ENCODE measurements around the gene GFOD2. TPM values are rescaled to one million over a fixed set of nuclear protein-coding genes. Genes with fewer than 3 reads are reported as not detected.

GFOD2 gene
- total RNA-seq, 1 experiment from 2014 or later: 23.9 TPM

GRCh38 chr16:67653789-67654402 is 65.2 kb downstream of the GFOD2 start:
- Mint-ChIP-seq H3K27ac (ENCODE audit: unreplicated experiment) (no peak overlapping the region), H3K4me3 (ENCODE audit: low read depth, unreplicated experiment) (peak overlapping the region; percentile 57), H3K9me3 (ENCODE audit: low read depth, unreplicated experiment) (no peaks in the 10 kb centered on the region), H3K4me1 (ENCODE audit: low read depth, unreplicated experiment) (no peaks in the 10 kb centered on the region), H3K36me3 (ENCODE audit: insufficient read depth, unreplicated experiment) (peaks cover 21% of the 10 kb centered on the region), H3K27me3 (ENCODE audit: unreplicated experiment) (peaks cover 69% of the 10 kb centered on the region)
- intact Hi-C loops (cut with micrococcal nuclease; ENCODE audit: unreplicated experiment): no loop called here
- CTCF ChIA-PET: no interaction called here
- BruUV-seq (replicated peaks): no TSS peak
- no peak for DNase-seq
- TF ChIP-seq CTCF (IDR thresholded peaks at IDR 0.05; ENCODE audit: unreplicated experiment): no peak

GRCh38 chr16:67653128-67653788 is 65.9 kb downstream of the GFOD2 start:
- peaks cover 21% of the 10 kb centered on the region for H3K36me3 Mint-ChIP-seq (ENCODE audit: insufficient read depth, unreplicated experiment)
- CTCF ChIA-PET: no interaction called here
- peaks cover 75% of the 10 kb centered on the region for H3K27me3 Mint-ChIP-seq (ENCODE audit: unreplicated experiment)
- no TSS peak for BruUV-seq (replicated peaks)
- peak overlapping the region; percentile 57 for H3K4me3 Mint-ChIP-seq (ENCODE audit: low read depth, unreplicated experiment)
- no peaks in the 10 kb centered on the region for H3K4me1 Mint-ChIP-seq (ENCODE audit: low read depth, unreplicated experiment)
- no peaks in the 10 kb centered on the region for H3K9me3 Mint-ChIP-seq (ENCODE audit: low read depth, unreplicated experiment)
- DNase-seq: peak; percentile 48
- TF ChIP-seq CTCF (IDR thresholded peaks at IDR 0.05; ENCODE audit: unreplicated experiment): peak; percentile 64
- intact Hi-C loops (cut with micrococcal nuclease; ENCODE audit: unreplicated experiment): no loop called here
- no peak overlapping the region for H3K27ac Mint-ChIP-seq (ENCODE audit: unreplicated experiment)

GRCh38 chr16:67652578-67653127 is 66.5 kb downstream of the GFOD2 start:
- BruUV-seq (replicated peaks): no TSS peak
- H3K4me3 Mint-ChIP-seq (ENCODE audit: low read depth, unreplicated experiment): peak overlapping the region; percentile 57
- peaks cover 81% of the 10 kb centered on the region for H3K27me3 Mint-ChIP-seq (ENCODE audit: unreplicated experiment)
- no peaks in the 10 kb centered on the region for H3K9me3 Mint-ChIP-seq (ENCODE audit: low read depth, unreplicated experiment)
- intact Hi-C loops (cut with micrococcal nuclease; ENCODE audit: unreplicated experiment): no loop called here
- H3K36me3 Mint-ChIP-seq (ENCODE audit: insufficient read depth, unreplicated experiment): peaks cover 16% of the 10 kb centered on the region
- no peaks in the 10 kb centered on the region for H3K4me1 Mint-ChIP-seq (ENCODE audit: low read depth, unreplicated experiment)
- CTCF ChIA-PET: interaction anchor here (1.0 kb wide), 1 partner anchor 132 kb away, joined by 3 read pairs; no protein-coding TSS in a partner anchor
- no peak overlapping the region for H3K27ac Mint-ChIP-seq (ENCODE audit: unreplicated experiment)
- no peak for TF ChIP-seq CTCF (IDR thresholded peaks at IDR 0.05; ENCODE audit: unreplicated experiment)
- DNase-seq: peak; percentile 60

DNA sequence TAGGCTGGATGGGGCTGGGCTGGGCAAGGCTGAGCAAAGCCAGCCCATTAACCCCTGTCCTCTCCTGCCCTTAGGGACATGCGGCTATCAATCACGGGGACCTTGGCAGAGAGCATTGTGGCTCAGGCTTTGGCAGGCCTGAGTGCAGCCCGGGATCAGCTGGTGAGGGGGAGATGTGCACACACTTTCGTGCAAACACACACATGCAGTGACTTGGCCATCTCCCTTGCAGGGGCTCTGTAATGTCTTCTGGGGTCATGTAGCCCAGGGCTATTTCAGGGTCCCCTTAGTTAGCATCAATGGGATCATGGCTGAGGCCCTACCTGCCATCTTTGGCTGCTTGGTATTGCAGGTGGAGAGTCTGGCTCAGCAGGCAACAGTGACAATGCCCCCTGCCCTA is 67.3 kb downstream of the GFOD2 start:
- CTCF ChIA-PET: interaction anchor here (1.0 kb wide), 1 partner anchor 131 kb away, joined by 3 read pairs; no protein-coding TSS in a partner anchor
- Mint-ChIP-seq H3K9me3 (ENCODE audit: low read depth, unreplicated experiment) (no peaks in the 10 kb centered on the region), H3K36me3 (ENCODE audit: insufficient read depth, unreplicated experiment) (peaks cover 15% of the 10 kb centered on the region), H3K27me3 (ENCODE audit: unreplicated experiment) (peaks cover 89% of the 10 kb centered on the region), H3K27ac (ENCODE audit: unreplicated experiment) (no peak overlapping the region), H3K4me1 (ENCODE audit: low read depth, unreplicated experiment) (no peaks in the 10 kb centered on the region), H3K4me3 (ENCODE audit: low read depth, unreplicated experiment) (peak overlapping the region; percentile 44)
- no peak for TF ChIP-seq CTCF (IDR thresholded peaks at IDR 0.05; ENCODE audit: unreplicated experiment)
- no TSS peak for BruUV-seq (replicated peaks)
- DNase-seq: no peak
- intact Hi-C loops (cut with micrococcal nuclease; ENCODE audit: unreplicated experiment): no loop called here
